Keratinocyte (primary cell): ENCODE results near the gene FITM2. TPM values are rescaled to one million over a fixed set of nuclear protein-coding genes. Genes with fewer than 3 reads are reported as not detected.

Source experiments
- DNase-seq: peaks from one replicate; pipeline ENCODE4 v3.0.0-alpha.2; 2011; ENCODE audit warnings: low read depth, missing footprints, low spot score
- FAIRE-seq: peaks from 2 replicates; lab custom pipeline; 2011; peaks lifted over from hg19 to GRCh38; lab: Jason Lieb, UNC
- H2AFZ ChIP-seq: 2 replicates; pipeline ENCODE4 v1.6.0; 2012; ENCODE audit warnings: low read length, control low read depth, inconsistent platforms; ENCODE audit not compliant: control insufficient read depth
- H3K27ac ChIP-seq: 2 replicates; pipeline ENCODE4 v1.5.1; 2011; ENCODE audit warnings: low read length; ENCODE audit not compliant: control insufficient read depth, insufficient read depth
- H3K27me3 ChIP-seq: 3 replicates; pipeline ENCODE4 v1.6.0; 2011; ENCODE audit warnings: low read length; ENCODE audit not compliant: control insufficient read depth, insufficient read depth; ENCODE audit errors: extremely low read depth
- H3K36me3 ChIP-seq, 2 experiments: 2 replicates in 1 of 2; 3 replicates in 1 of 2; pipeline ENCODE4 v1.5.1; 2011; ENCODE audit warnings: low read length in 2 of 2, mild to moderate bottlenecking in 1 of 2; ENCODE audit not compliant: control insufficient read depth in 2 of 2, insufficient read depth in 2 of 2; ENCODE audit errors: extremely low read depth in 1 of 2
- H3K4me1 ChIP-seq: 3 replicates; pipeline ENCODE4 v1.5.1; 2011; ENCODE audit warnings: low read length; ENCODE audit not compliant: control insufficient read depth, insufficient read depth; ENCODE audit errors: extremely low read depth
- H3K4me2 ChIP-seq: 3 replicates; pipeline ENCODE4 v1.6.0; 2011; ENCODE audit warnings: low read depth, low read length; ENCODE audit not compliant: control insufficient read depth, insufficient read depth; ENCODE audit errors: extremely low read depth
- H3K4me3 ChIP-seq, 3 experiments: fragments of 200-600 bp in 1 of 3; sonication (generic) in 1 of 3; 2 replicates in 2 of 3; 3 replicates in 1 of 3; pipeline ENCODE4 v1.5.1; 2011 to 2016; ENCODE audit warnings: low read length in 3 of 3, mild to moderate bottlenecking in 3 of 3, control low read depth in 2 of 3, inconsistent platforms in 1 of 3, low read depth in 1 of 3, mixed read lengths in 1 of 3, mixed run types in 1 of 3, moderate library complexity in 1 of 3; ENCODE audit not compliant: control insufficient read depth in 2 of 3, insufficient read depth in 2 of 3; ENCODE audit errors: extremely low read depth in 1 of 3
- H3K79me2 ChIP-seq: 2 replicates; pipeline ENCODE4 v1.6.0; 2012; ENCODE audit warnings: low read length; ENCODE audit not compliant: control insufficient read depth, insufficient read depth
- H3K9ac ChIP-seq: 3 replicates; pipeline ENCODE4 v1.6.0; 2011; ENCODE audit warnings: low read length; ENCODE audit not compliant: control insufficient read depth, insufficient read depth; ENCODE audit errors: extremely low read depth
- H3K9me1 ChIP-seq: 3 replicates; pipeline ENCODE4 v1.6.0; 2011; ENCODE audit warnings: low read length; ENCODE audit not compliant: control insufficient read depth, insufficient read depth; ENCODE audit errors: extremely low read depth
- H3K9me3 ChIP-seq: 2 replicates; pipeline ENCODE4 v1.5.1; 2012; ENCODE audit warnings: low read depth, low read length; ENCODE audit not compliant: control insufficient read depth
- H4K20me1 ChIP-seq: 3 replicates; pipeline ENCODE4 v1.6.0; 2011; ENCODE audit warnings: low read length; ENCODE audit not compliant: control insufficient read depth, insufficient read depth; ENCODE audit errors: extremely low read depth
- CTCF ChIP-seq, 3 experiments: IDR thresholded peaks in 1 of 3; conservative IDR thresholded peaks in 1 of 3; optimal IDR thresholded peaks in 1 of 3; 2 replicates in 2 of 3; 3 replicates in 1 of 3; pipeline versions ENCODE3 to v1.5.1; 2011; ENCODE audit warnings: low read length in 3 of 3, mild to moderate bottlenecking in 3 of 3, moderate library complexity in 2 of 3, control low read depth in 1 of 3, inconsistent platforms in 1 of 3; ENCODE audit not compliant: insufficient read depth in 2 of 3; ENCODE audit errors: extremely low read depth in 1 of 3
- EZH2 ChIP-seq: IDR thresholded peaks from one replicate; pipeline ENCODE4 v1.6.1; 2012; ENCODE audit warnings: inconsistent platforms, mild to moderate bottlenecking, low read length, moderate library complexity
- dilution Hi-C: fragments of 300-500 bp; cut with MboI; formaldehyde crosslinking; loops from one replicate; pipeline ENCODE4 v1.7.0; 2020; ENCODE audit warnings: low sequenced_read_pairs; ENCODE audit not compliant: extremely low pct_ligation_motif_present
- polyA plus RNA-seq, 5 experiments: library from polyadenylated mRNA; depleted of rRNA in 3 of 5; stranded (reverse) in 3 of 5; stranded (forward) in 1 of 5; unstranded in 1 of 5; fragments of >200 nt; gene quantifications; 1 replicate in 1 of 5; 2 replicates in 3 of 5; 3 replicates in 1 of 5; pipeline versions ENCODE4 v1.2.1 to v1.2.3, GENCODE V29; 2011 to 2012; ENCODE audit warnings: missing spikeins in 2 of 5, low read depth in 1 of 5, low replicate concordance in 1 of 5

Gene FITM2
- polyA plus RNA-seq, 1 donor (not counting 4 experiments of a cell fraction or from before 2014, with no cell fraction given): 2.9 TPM

- DNase-seq (no peak), FAIRE-seq (no peak)
- peaks cover 4% of the 10 kb centered on the region for H3K27me3 ChIP-seq
- no peaks in the 10 kb centered on the region for H3K4me1 ChIP-seq
- no peaks in the 10 kb centered on the region for H3K9me3 ChIP-seq
- no peak overlapping the region for H3K9ac ChIP-seq
- TF ChIP-seq EZH2 (no peak), CTCF (optimal IDR thresholded peaks at IDR 0.05 in 1 of 3, IDR thresholded peaks at IDR 0.05 in 1 of 3, conservative IDR thresholded peaks at IDR 0.05 in 1 of 3; ENCODE audit: extremely low read depth in 1 of 3, insufficient read depth in 2 of 3, low read length in 3 of 3) (no peak)
- no peaks in the 10 kb centered on the region for H3K9me1 ChIP-seq
- H4K20me1 ChIP-seq: no peaks in the 10 kb centered on the region
- no peak overlapping the region for H2AFZ ChIP-seq
- H3K4me2 ChIP-seq: no peak overlapping the region
- H3K27ac ChIP-seq: no peak overlapping the region
- H3K4me3 ChIP-seq: no peak overlapping the region
- H3K79me2 ChIP-seq: no peaks in the 10 kb centered on the region
- H3K36me3 ChIP-seq: no peaks in the 10 kb centered on the region
- dilution Hi-C loops: no loop called here
Observed at GRCh38 chr20:44279228-44279627, 31.8 kb downstream of the FITM2 start.

GRCh38 chr20:44274303-44275017, 36.5 kb downstream of the FITM2 start:
- FAIRE-seq: no peak
- dilution Hi-C loops: no loop called here
- Histone ChIP-seq H3K27me3 (peaks cover 4% of the 10 kb centered on the region), H2AFZ (no peak overlapping the region), H3K4me2 (no peak overlapping the region), H3K9ac (no peak overlapping the region), H3K79me2 (no peaks in the 10 kb centered on the region), H3K27ac (no peak overlapping the region), H3K4me1 (no peaks in the 10 kb centered on the region), H3K36me3 (no peaks in the 10 kb centered on the region), H3K9me3 (no peaks in the 10 kb centered on the region), H4K20me1 (no peaks in the 10 kb centered on the region), H3K9me1 (no peaks in the 10 kb centered on the region), H3K4me3 (no peak overlapping the region)
- DNase-seq: no peak
- TF ChIP-seq CTCF (optimal IDR thresholded peaks at IDR 0.05 in 1 of 3, IDR thresholded peaks at IDR 0.05 in 1 of 3, conservative IDR thresholded peaks at IDR 0.05 in 1 of 3; ENCODE audit: extremely low read depth in 1 of 3, insufficient read depth in 2 of 3, low read length in 3 of 3) (no peak), EZH2 (no peak)
